NCI-H2107 treated with DMSO at 0.1 percent for 48 hours (cell line): ENCODE results near the gene MED12L.
"Not testable (repeated sequence)": the region's sequence is repeated elsewhere in the genome, so short reads cannot be mapped to it uniquely, and the experiment has no call there.

Experiments used
- DNase-seq: peaks from one replicate; lab custom pipeline; 2025; ENCODE audit not compliant: unreplicated experiment; lab: John Stamatoyannopoulos, UW

Gene MED12L

GRCh38 chr3:151362751-151363174 is 277.3 kb downstream of the MED12L start:
- no peak for DNase-seq

GRCh38 chr3:151366993-151367392 is 281.5 kb downstream of the MED12L start:
- DNase-seq = no peak

GRCh38 chr3:151367448-151367847 is 282.0 kb downstream of the MED12L start:
- DNase-seq = no peak

- DNase-seq = no peak
Measured at GRCh38 chr3:151371526-151371925, 286.1 kb downstream of the MED12L start.

GRCh38 chr3:151372063-151372820 is 286.8 kb downstream of the MED12L start:
- DNase-seq = no peak

GRCh38 chr3:151377768-151378385 is 292.4 kb downstream of the MED12L start:
- DNase-seq = no peak

- no peak for DNase-seq
Measured at GRCh38 chr3:151379083-151379734, 293.7 kb downstream of the MED12L start.

- DNase-seq = no peak
Measured at GRCh38 chr3:151382671-151383070, 297.2 kb downstream of the MED12L start.

GRCh38 chr3:151383111-151383510 is 297.6 kb downstream of the MED12L start:
- DNase-seq = no peak

- DNase-seq = no peak
Measured at GRCh38 chr3:151383956-151384355, 298.5 kb downstream of the MED12L start.

GRCh38 chr3:151384741-151385174 is 299.3 kb downstream of the MED12L start, which contains the start of gene P2RY12:
TSS of gene P2RY12 (minus strand) at chr3:151384753. CDS start at chr3:151338845, 45,908 bp downstream.
- DNase-seq = no peak

- DNase-seq = no peak
Measured at GRCh38 chr3:151386056-151386455, 300.6 kb downstream of the MED12L start.

- no peak for DNase-seq
Measured at GRCh38 chr3:151387432-151387831, 302.0 kb downstream of the MED12L start.

GRCh38 chr3:151387842-151388241 is 302.4 kb downstream of the MED12L start:
- no peak for DNase-seq

- no peak for DNase-seq
Measured at GRCh38 chr3:151391720-151392119, 306.3 kb downstream of the MED12L start.

- not testable (repeated sequence) for DNase-seq
Measured at GRCh38 chr3:151392191-151392590, 306.7 kb downstream of the MED12L start.

GRCh38 chr3:151393146-151393830 is 307.8 kb downstream of the MED12L start:
- DNase-seq = no peak

- no peak for DNase-seq
Measured at GRCh38 chr3:151393941-151394340, 308.5 kb downstream of the MED12L start.

GRCh38 chr3:151394611-151395010 is 309.1 kb downstream of the MED12L start:
- DNase-seq = no peak

GRCh38 chr3:151395806-151396205 is 310.3 kb downstream of the MED12L start:
- no peak for DNase-seq

GRCh38 chr3:151398895-151399294 is 313.4 kb downstream of the MED12L start:
- no peak for DNase-seq
